K562 (cell line): ENCODE measurements around the gene LMTK2. TPM values are rescaled to one million over a fixed set of nuclear protein-coding genes. Genes with fewer than 3 reads are reported as not detected.
A peak's percentile ranks its signal among the peaks of the same experiment; 100 is the strongest.

Experiments used
- ZNF316 ChIP-seq: fragments of 450-650 bp; IDR thresholded peaks from 2 replicates; pipeline ENCODE4 v1.6.1; 2016
- polyA plus RNA-seq, 8 experiments: library from polyadenylated mRNA; depleted of rRNA in 4 of 8; stranded (reverse) in 5 of 8; unstranded in 3 of 8; fragments of >200 nt; fragmentation: Nextera tagmentation in 2 of 8; fragmentation: Illumina TruSeq in 1 of 8; extraction: Ambion mirVana in 2 of 8; extraction: Trizol in 1 of 8; gene quantifications; 2 replicates each; pipeline versions ENCODE4 v1.2.1 to v1.2.3, GENCODE V29; 2011 to 2014; ENCODE audit warnings: inconsistent platforms in 1 of 8, missing spikeins in 1 of 8
- total RNA-seq, 7 experiments: library from RNA; depleted of rRNA in 6 of 7; stranded (reverse); fragments of >200 nt in 6 of 7; fragmentation: Illumina TruSeq in 2 of 7; extraction: Trizol in 2 of 7; gene quantifications; 2 replicates each; pipeline versions ENCODE4 v1.2.1 to v1.2.3, GENCODE V29; 2011 to 2021; ENCODE audit warnings: low replicate concordance in 1 of 7
- TF ChIP-seq, protein P1 (sequence below), 2 experiments: fragments of 450-650 bp in 1 of 2; sonication (generic) in 1 of 2; formaldehyde crosslinking in 1 of 2; IDR thresholded peaks; 2 replicates each; pipeline versions ENCODE4 v1.7.1 to v1.9.0; 2016 to 2022; ENCODE audit warnings: inconsistent platforms in 1 of 2, mild to moderate bottlenecking in 1 of 2, missing genetic modification reagents in 1 of 2

LMTK2 gene
- total and polyA plus RNA-seq, 9 of the 15 experiments (the other 6 are each of a cell fraction or from before 2014, with no cell fraction given), result 0.78 to 16.4 (median 6.3) TPM

DNA sequence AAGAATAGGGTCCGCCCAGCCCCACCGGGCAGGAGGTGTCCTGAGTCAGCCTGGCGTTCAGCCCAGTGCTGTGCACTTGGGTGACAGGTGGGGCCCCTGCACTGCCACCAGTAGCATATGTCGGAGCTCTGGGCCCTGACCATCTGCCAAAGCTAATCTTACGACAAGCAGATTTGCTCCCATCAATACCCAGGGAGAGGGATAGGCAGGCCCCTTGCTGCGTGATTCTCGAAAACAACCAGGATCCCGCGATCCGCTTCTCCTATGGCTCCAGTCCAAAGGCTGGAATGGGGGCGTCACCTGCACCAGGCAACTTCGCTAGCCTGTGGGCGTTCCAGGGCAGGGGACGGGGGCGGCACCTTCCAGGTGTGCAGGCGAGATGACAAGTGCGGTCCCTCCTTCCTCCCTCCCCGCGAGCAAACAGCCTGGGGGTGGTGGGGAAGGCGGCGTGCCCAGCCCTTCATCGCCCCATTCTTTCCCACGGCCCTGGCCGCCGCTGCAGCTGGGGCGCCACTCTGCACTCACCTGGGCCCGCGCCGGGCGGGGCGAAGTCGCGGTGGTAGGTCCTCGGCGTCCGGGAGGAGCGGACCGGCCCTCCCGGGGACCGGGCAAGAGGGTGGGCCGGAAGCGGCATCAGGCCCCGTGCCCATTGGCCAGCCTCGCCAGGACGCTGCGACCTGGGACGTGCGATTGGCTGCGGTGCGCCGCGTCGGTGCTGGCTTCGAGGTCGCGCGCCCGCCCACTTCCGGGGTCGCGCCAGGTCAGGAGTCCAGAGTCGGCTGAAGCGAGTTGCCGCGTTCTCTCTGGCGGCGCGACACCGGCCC is 145.2 kb downstream of the LMTK2 start, which contains the start of gene TECPR1 (continued):
- TF ChIP-seq, protein P1, sequence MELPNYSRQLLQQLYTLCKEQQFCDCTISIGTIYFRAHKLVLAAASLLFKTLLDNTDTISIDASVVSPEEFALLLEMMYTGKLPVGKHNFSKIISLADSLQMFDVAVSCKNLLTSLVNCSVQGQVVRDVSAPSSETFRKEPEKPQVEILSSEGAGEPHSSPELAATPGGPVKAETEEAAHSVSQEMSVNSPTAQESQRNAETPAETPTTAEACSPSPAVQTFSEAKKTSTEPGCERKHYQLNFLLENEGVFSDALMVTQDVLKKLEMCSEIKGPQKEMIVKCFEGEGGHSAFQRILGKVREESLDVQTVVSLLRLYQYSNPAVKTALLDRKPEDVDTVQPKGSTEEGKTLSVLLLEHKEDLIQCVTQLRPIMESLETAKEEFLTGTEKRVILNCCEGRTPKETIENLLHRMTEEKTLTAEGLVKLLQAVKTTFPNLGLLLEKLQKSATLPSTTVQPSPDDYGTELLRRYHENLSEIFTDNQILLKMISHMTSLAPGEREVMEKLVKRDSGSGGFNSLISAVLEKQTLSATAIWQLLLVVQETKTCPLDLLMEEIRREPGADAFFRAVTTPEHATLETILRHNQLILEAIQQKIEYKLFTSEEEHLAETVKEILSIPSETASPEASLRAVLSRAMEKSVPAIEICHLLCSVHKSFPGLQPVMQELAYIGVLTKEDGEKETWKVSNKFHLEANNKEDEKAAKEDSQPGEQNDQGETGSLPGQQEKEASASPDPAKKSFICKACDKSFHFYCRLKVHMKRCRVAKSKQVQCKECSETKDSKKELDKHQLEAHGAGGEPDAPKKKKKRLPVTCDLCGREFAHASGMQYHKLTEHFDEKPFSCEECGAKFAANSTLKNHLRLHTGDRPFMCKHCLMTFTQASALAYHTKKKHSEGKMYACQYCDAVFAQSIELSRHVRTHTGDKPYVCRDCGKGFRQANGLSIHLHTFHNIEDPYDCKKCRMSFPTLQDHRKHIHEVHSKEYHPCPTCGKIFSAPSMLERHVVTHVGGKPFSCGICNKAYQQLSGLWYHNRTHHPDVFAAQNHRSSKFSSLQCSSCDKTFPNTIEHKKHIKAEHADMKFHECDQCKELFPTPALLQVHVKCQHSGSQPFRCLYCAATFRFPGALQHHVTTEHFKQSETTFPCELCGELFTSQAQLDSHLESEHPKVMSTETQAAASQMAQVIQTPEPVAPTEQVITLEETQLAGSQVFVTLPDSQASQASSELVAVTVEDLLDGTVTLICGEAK (IDR thresholded peaks at IDR 0.05), result peak; percentile 94
- TF ChIP-seq, protein P1 (CRISPR knock-in tag; IDR thresholded peaks at IDR 0.05), result no peak
- TF ChIP-seq ZNF316, result no peak
